HEK293T (cell line): ENCODE measurements around the gene IRX2.

Experiments
- CTCF ChIA-PET: fragments of 350-600 bp; formaldehyde crosslinking; extraction: SDS; loops from one replicate; lab custom pipeline; 2021; ENCODE audit warnings: antibody characterized with exemption, inconsistent platforms; lab: Yijun Ruan, JAX
- POLR2A ChIA-PET: fragments of 350-600 bp; formaldehyde crosslinking; extraction: SDS; loops from one replicate; lab custom pipeline; 2020; ENCODE audit warnings: antibody characterized with exemption, inconsistent platforms; lab: Yijun Ruan, JAX
- DNase-seq: peaks from one replicate; pipeline ENCODE4 v3.0.0; 2012; ENCODE audit warnings: mixed read lengths; ENCODE audit errors: extremely low spot score
- ARNT ChIP-seq: fragments of 450-650 bp; IDR thresholded peaks from 2 replicates; pipeline ENCODE4 v1.6.1; 2017; ENCODE audit warnings: mild to moderate bottlenecking
- BHLHE40 ChIP-seq: fragments of 450-650 bp; IDR thresholded peaks from 2 replicates; pipeline ENCODE4 v1.6.1; 2016; ENCODE audit warnings: mild to moderate bottlenecking, moderate library complexity, borderline replicate concordance
- CTBP1 ChIP-seq: fragments of 450-650 bp; IDR thresholded peaks from 2 replicates; pipeline ENCODE4 v1.6.1; 2016; ENCODE audit warnings: borderline replicate concordance
- ELF4 ChIP-seq: fragments of 450-650 bp; IDR thresholded peaks from 2 replicates; pipeline ENCODE4 v1.6.1; 2017; ENCODE audit warnings: antibody characterized with exemption
- FOXA1 ChIP-seq: fragments of 450-650 bp; IDR thresholded peaks from 2 replicates; pipeline ENCODE4 v1.6.1; 2016; ENCODE audit warnings: mild to moderate bottlenecking
- FOXK2 ChIP-seq: fragments of 450-650 bp; IDR thresholded peaks from 2 replicates; pipeline ENCODE4 v1.6.1; 2016; ENCODE audit warnings: mild to moderate bottlenecking
- FOXM1 ChIP-seq: fragments of 450-650 bp; IDR thresholded peaks from 2 replicates; pipeline ENCODE4 v1.6.1; 2017; ENCODE audit warnings: mild to moderate bottlenecking, borderline replicate concordance
- HDGF ChIP-seq: fragments of 450-650 bp; IDR thresholded peaks from 2 replicates; pipeline ENCODE4 v1.6.1; 2017; ENCODE audit warnings: antibody characterized with exemption, borderline replicate concordance
- L3MBTL2 ChIP-seq: fragments of 450-650 bp; conservative IDR thresholded peaks from 2 replicates; pipeline ENCODE4 v1.6.1; 2016; ENCODE audit warnings: mild to moderate bottlenecking
- LEF1 ChIP-seq: fragments of 450-650 bp; IDR thresholded peaks from 2 replicates; pipeline ENCODE4 v1.6.1; 2017; ENCODE audit warnings: mild to moderate bottlenecking, borderline replicate concordance
- NFRKB ChIP-seq: fragments of 450-650 bp; IDR thresholded peaks from 2 replicates; pipeline ENCODE4 v1.6.1; 2016; ENCODE audit warnings: mild to moderate bottlenecking, moderate library complexity
- SP1 ChIP-seq: fragments of 450-650 bp; IDR thresholded peaks from 2 replicates; pipeline ENCODE4 v1.6.1; 2017
- SUZ12 ChIP-seq: fragments of 450-650 bp; IDR thresholded peaks from 2 replicates; pipeline ENCODE4 v1.6.1; 2016; ENCODE audit warnings: mild to moderate bottlenecking
- TARDBP ChIP-seq: fragments of 450-650 bp; IDR thresholded peaks from 2 replicates; pipeline ENCODE4 v1.6.1; 2016
- ZNF384 ChIP-seq: fragments of 450-650 bp; IDR thresholded peaks from 2 replicates; pipeline ENCODE4 v1.6.1; 2016
- TF ChIP-seq, protein P1 (sequence below): fragments of 450-650 bp; IDR thresholded peaks from 2 replicates; pipeline ENCODE4 v1.6.1; 2016

Gene IRX2

DNA sequence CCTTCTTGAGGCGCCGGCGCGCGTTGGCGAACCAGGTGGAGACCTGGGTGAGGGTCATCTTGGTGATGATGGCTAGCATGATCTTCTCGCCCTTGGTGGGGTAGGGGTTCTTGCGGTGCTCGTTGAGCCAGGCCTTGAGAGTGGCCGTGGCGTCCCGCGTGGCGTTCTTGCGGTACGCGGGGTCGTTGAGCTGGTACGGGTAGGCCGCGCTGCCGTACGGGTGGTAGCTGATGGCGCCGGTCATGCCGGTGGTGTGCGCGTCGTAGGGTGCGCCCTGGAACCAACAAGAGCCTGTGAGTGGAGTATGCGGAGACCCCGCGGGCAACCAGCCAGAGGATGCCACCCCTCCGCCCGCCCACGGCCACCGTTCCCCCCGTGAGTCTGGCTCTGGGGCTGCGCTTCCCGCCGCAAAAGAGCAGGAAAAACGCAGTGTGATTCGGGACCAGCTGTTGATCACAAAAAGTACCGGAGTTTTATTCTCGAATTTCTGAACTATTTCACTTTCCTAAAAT, 1.9 kb downstream of the IRX2 start:
- TF ChIP-seq BHLHE40 (no peak), SP1 (no peak), ARNT (no peak), TARDBP (no peak), SUZ12 (no peak), FOXA1 (no peak), FOXK2 (no peak), HDGF (no peak)
- ChIA-PET POLR2A (no interaction called here), CTCF (no interaction called here)
- no peak for DNase-seq

DNA sequence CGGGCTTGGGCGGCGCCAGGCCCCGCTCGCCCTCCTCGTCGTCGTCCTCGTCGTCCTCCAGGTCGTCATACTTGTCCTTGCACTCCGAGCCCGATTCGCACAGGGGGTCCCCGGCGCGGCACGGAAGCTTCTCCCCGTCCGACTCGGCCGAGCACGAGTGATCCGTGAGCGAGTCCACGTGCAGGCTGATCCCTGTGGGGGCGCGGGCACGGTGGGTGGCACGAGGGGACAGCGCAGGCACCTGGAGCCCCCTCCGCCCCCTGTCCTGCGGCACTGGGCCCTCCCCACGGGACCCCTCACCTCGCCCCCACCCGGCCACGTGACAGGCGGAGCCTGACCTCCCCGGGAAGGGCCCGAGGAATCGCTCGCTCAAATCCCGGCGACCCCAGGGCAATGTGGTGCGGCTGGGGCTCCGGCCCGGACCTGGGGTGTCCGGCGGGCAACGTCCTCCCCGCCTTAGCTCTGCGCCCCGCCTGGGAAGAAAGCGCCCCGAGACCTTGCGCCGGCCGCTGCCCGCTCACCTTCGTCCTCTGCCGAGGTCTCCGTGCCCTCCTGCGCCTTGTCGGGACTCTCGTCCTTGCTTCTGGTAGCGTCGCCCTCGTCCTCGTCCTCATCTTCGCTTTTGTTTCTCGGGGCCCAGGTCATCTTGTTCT, 2.5 kb downstream of the IRX2 start:
- POLR2A ChIA-PET, result no interaction called here
- TF ChIP-seq FOXK2 (no peak), SUZ12 (no peak), TARDBP (no peak), L3MBTL2 (no peak), NFRKB (no peak), ELF4 (no peak), FOXA1 (no peak), LEF1 (no peak), SP1 (no peak), ZNF384 (no peak), ARNT (no peak), HDGF (no peak), BHLHE40 (no peak), CTBP1 (no peak), FOXM1 (no peak)
- TF ChIP-seq, protein P1, sequence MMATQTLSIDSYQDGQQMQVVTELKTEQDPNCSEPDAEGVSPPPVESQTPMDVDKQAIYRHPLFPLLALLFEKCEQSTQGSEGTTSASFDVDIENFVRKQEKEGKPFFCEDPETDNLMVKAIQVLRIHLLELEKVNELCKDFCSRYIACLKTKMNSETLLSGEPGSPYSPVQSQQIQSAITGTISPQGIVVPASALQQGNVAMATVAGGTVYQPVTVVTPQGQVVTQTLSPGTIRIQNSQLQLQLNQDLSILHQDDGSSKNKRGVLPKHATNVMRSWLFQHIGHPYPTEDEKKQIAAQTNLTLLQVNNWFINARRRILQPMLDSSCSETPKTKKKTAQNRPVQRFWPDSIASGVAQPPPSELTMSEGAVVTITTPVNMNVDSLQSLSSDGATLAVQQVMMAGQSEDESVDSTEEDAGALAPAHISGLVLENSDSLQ, result no peak
- DNase-seq, result no peak
- CTCF ChIA-PET, result no interaction called here

DNA sequence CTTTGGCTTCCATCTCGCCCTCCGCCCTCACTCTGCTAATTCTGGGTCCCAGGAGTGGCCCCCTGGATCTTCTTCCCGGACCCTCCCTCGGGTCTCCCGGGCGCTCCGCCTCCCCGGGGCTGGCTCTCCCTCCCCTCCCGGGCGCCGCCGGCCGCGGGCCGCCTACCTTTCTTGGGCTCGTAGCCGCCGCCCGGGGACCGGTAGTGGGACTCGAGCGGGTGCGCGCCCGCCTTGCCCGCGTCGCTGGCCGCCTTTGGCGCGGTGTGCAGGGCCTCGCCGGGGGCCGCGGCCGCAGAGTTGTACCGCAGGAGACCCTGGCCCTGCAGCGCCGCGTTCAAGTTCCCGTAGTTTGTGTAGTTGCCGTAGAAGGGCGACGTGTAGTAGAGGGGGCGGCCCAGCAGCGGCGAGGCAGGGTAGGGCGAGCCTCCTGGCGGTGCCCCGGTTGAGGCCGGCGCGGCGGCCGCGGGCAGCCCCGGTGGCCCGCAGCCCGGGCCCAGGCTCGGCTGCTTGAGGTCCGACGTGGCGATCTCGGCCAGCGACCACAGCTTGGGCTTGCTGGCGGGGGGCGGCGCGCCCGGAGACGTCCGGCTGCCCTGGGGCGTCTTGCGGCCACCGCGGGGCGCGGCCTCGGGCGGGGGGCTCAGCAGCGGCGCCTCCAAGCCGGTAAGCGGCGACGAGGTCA, 3.2 kb downstream of the IRX2 start:
- CTCF ChIA-PET, result no interaction called here
- TF ChIP-seq BHLHE40 (no peak), ZNF384 (no peak), FOXA1 (no peak), HDGF (no peak), ELF4 (no peak), ARNT (no peak), TARDBP (no peak), FOXK2 (no peak), FOXM1 (no peak), SP1 (no peak), L3MBTL2 (no peak), SUZ12 (no peak), LEF1 (no peak), NFRKB (no peak), CTBP1 (no peak)
- TF ChIP-seq, protein P1, result no peak
- POLR2A ChIA-PET, result no interaction called here
- no peak for DNase-seq

DNA sequence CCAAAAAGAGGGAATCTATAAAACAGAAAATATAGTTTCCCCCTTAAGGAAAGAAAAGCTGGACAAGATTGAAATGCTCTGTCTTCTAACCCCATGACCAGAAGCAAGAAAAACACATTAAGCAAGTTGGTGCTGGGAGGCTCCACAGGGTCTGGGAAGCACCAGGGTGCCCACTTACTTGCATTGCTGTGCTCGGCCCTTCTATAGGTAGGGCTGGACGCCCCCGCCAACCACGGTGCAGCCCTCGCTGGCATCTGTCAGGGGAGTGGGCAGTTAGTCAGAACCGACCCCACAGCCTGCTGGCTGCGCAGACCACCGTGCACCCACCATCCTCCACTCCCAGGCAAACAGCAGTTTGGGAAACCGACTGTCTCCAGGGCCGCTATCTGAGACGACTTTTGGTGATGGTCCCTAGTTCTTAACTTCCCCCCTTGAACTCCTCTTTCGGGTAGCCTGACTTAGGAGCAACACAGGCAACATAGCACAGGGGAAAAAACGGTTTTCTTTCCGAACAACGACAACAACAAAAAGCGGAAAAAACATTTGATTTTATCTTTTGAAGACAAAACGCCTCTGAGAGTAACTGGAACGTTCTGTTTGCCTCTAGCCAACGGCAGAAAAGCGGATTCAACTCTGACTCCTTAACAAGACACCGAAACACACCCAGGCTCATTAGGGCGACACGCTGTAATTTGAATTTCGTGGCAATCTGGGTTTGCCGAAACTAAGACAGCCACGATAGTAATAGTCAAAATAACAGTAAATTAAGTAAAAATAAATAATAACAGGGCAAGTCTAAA, 3.9 kb downstream of the IRX2 start:
- no peak for DNase-seq
- no peak for TF ChIP-seq SP1
- TF ChIP-seq SUZ12, result no peak
- TF ChIP-seq NFRKB, result no peak
- no peak for TF ChIP-seq FOXM1
- no peak for TF ChIP-seq ZNF384
- TF ChIP-seq FOXA1, result no peak
- TF ChIP-seq L3MBTL2, result no peak
- no peak for TF ChIP-seq ELF4
- TF ChIP-seq TARDBP, result no peak
- no peak for TF ChIP-seq CTBP1
- TF ChIP-seq HDGF, result no peak
- TF ChIP-seq ARNT, result no peak
- no peak for TF ChIP-seq BHLHE40
- POLR2A ChIA-PET, result no interaction called here
- CTCF ChIA-PET, result no interaction called here

DNA sequence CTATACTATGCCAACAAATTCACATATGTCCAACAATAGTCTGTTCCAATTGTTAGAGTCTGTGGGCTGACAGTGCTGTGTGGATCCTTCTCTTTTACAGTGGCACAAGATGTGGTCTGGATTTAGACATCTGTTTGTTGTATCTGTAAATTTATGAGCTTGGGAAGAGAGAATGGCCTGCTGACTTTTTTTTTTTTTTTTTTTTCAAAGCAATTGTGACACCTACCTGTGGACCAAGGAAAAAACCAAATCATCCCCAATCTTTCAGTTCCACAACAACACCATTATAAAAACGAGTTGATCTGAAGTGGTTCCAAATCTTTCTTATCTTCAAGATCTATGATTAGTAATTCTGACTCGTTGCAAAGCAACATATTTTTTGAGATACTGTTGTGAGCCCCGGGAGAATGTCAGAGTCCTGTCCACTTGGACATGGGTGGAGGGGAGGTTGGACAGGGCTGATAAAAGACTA, 4.9 kb downstream of the IRX2 start:
- DNase-seq, result no peak
- ChIA-PET POLR2A (no interaction called here), CTCF (no interaction called here)
- no peak for TF ChIP-seq BHLHE40
- no peak for TF ChIP-seq ZNF384
- no peak for TF ChIP-seq HDGF
- TF ChIP-seq ARNT, result no peak
- no peak for TF ChIP-seq TARDBP
- TF ChIP-seq ELF4, result no peak
- no peak for TF ChIP-seq LEF1
- no peak for TF ChIP-seq FOXM1
- TF ChIP-seq FOXA1, result no peak
- TF ChIP-seq SUZ12, result no peak
- TF ChIP-seq SP1, result no peak
- no peak for TF ChIP-seq L3MBTL2

DNA sequence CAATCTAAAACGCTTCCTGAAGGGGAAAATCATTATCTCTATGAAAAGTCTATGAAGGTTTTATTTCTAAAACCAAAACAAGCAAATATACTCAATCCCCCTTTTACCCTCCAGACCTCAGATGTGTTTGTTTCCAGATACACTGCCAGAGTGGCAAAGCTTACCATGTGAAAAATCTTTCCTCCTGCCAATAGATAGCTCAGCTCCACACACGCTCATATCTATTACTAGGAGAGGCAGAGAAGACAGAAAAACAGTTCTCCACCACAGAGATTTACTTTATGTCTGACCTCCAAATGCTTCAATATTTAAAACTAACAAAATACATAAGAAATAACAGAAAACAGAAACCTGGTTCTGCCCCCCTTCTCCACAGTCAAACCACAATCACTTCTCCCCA, 7.0 kb downstream of the IRX2 start:
- CTCF ChIA-PET, result no interaction called here
- no peak for DNase-seq
- POLR2A ChIA-PET, result no interaction called here
- TF ChIP-seq NFRKB, result no peak
- no peak for TF ChIP-seq L3MBTL2
- TF ChIP-seq LEF1, result no peak
- no peak for TF ChIP-seq HDGF
- no peak for TF ChIP-seq ZNF384
- no peak for TF ChIP-seq SP1
- TF ChIP-seq FOXM1, result no peak
- no peak for TF ChIP-seq BHLHE40
- TF ChIP-seq, protein P1, result no peak
- no peak for TF ChIP-seq ARNT
- TF ChIP-seq ELF4, result no peak
- TF ChIP-seq TARDBP, result no peak
- TF ChIP-seq CTBP1, result no peak
